ENCODE data around the gene HSPG2. TPM values are rescaled to one million over a fixed set of nuclear protein-coding genes. Genes with fewer than 3 reads are reported as not detected.
A peak's percentile ranks its signal among the peaks of the same experiment; 100 is the strongest.

The HSPG2 gene
- total RNA-seq, 1 experiment from 2014 or later: 35.1 TPM

DNA sequence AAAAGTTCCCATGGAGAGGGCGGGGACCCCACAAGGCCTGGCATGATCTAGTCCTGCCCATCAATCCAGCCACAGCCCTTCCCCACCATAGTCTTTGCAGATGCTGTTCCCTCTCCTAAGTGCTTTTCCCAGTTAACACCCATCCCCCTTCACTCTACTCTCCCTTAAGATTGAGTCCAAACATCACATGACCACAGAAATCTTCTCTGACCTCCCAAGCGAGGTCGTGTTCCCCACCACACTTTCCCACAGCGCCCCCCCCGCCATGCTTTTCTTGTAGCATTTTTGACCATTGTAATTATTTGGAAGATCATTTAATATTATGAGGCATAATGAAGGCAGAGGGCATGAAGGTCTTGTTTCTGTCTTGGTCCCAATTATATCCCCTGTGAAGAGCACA lies 4.3 kb upstream of the HSPG2 start:
- no peak overlapping the region for H2AFZ ChIP-seq (ENCODE audit: low read length)
- H3K9ac ChIP-seq (ENCODE audit: low read length): no peak overlapping the region
- ChIA-PET POLR2A (ENCODE audit: unreplicated experiment) (no interaction called here), CTCF (no interaction called here)
- H3K4me3 ChIP-seq (ENCODE audit: low read length): no peak overlapping the region
- no peaks in the 10 kb centered on the region for H3F3A ChIP-seq (ENCODE audit: low read length, unreplicated experiment)
- H3K27me3 ChIP-seq (ENCODE audit: low read length): no peaks in the 10 kb centered on the region
- no TSS peak for BruUV-seq (replicated peaks)
- no peaks in the 10 kb centered on the region for H3K9me3 ChIP-seq (ENCODE audit: low read length)
- no peak overlapping the region for H3K4me2 ChIP-seq (ENCODE audit: low read length)
- ATAC-seq (no peak), DNase-seq (no peak)
- H3K36me3 ChIP-seq (ENCODE audit: low read depth, low read length): no peaks in the 10 kb centered on the region
- peaks cover 5% of the 10 kb centered on the region for H3K79me2 ChIP-seq (ENCODE audit: low read length)
- peaks cover 17% of the 10 kb centered on the region for H3K4me1 ChIP-seq (ENCODE audit: insufficient read depth, low read length)
- H4K20me1 ChIP-seq (ENCODE audit: low read length): no peaks in the 10 kb centered on the region
- no peak overlapping the region for H3K27ac ChIP-seq (ENCODE audit: low read length)
- TF ChIP-seq, protein P1, sequence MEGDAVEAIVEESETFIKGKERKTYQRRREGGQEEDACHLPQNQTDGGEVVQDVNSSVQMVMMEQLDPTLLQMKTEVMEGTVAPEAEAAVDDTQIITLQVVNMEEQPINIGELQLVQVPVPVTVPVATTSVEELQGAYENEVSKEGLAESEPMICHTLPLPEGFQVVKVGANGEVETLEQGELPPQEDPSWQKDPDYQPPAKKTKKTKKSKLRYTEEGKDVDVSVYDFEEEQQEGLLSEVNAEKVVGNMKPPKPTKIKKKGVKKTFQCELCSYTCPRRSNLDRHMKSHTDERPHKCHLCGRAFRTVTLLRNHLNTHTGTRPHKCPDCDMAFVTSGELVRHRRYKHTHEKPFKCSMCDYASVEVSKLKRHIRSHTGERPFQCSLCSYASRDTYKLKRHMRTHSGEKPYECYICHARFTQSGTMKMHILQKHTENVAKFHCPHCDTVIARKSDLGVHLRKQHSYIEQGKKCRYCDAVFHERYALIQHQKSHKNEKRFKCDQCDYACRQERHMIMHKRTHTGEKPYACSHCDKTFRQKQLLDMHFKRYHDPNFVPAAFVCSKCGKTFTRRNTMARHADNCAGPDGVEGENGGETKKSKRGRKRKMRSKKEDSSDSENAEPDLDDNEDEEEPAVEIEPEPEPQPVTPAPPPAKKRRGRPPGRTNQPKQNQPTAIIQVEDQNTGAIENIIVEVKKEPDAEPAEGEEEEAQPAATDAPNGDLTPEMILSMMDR (conservative IDR thresholded peaks at IDR 0.05; ENCODE audit: low read depth, low read length): no peak
- TF ChIP-seq EZH2 (IDR thresholded peaks at IDR 0.05; ENCODE audit: low read length, unreplicated experiment): no peak
- TF ChIP-seq EZH2phosphoT487 (IDR thresholded peaks at IDR 0.05; ENCODE audit: borderline replicate concordance, low read length): no peak
- no peaks in the 10 kb centered on the region for H3K9me2 ChIP-seq (replicated peaks; ENCODE audit: low read length)
- intact Hi-C loops (cut with micrococcal nuclease): no loop called here

DNA sequence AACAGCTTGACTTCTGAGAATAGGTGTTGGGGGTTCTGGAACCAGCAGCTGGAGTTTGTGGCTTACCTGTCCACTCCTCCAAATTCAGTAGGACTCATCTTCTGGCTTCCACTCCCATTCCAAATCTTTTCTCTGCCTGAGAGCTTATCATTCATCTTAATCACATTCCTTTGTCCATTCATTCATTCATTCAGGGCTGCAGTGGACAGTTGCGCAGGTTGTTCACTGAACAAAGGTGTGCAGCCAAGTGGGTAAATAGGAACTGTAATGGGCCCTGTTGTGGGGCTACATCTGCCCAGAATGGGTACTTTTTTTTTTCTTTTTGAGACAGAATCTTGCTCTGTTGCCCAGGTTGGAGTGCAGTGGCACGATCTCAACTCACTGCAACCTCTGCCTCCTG lies 3.4 kb upstream of the HSPG2 start:
- Histone ChIP-seq H3K4me1 (ENCODE audit: insufficient read depth, low read length) (peaks cover 26% of the 10 kb centered on the region), H3K4me3 (ENCODE audit: low read length) (no peak overlapping the region), H3K36me3 (ENCODE audit: low read depth, low read length) (no peaks in the 10 kb centered on the region), H3K4me2 (ENCODE audit: low read length) (no peak overlapping the region), H3K79me2 (ENCODE audit: low read length) (peaks cover 13% of the 10 kb centered on the region), H3K9ac (ENCODE audit: low read length) (no peak overlapping the region), H2AFZ (ENCODE audit: low read length) (no peak overlapping the region), H4K20me1 (ENCODE audit: low read length) (no peaks in the 10 kb centered on the region), H3K9me2 (replicated peaks; ENCODE audit: low read length) (no peaks in the 10 kb centered on the region), H3K27ac (ENCODE audit: low read length) (no peak overlapping the region), H3K27me3 (ENCODE audit: low read length) (no peaks in the 10 kb centered on the region), H3F3A (ENCODE audit: low read length, unreplicated experiment) (no peaks in the 10 kb centered on the region), H3K9me3 (ENCODE audit: low read length) (no peaks in the 10 kb centered on the region)
- no peak for TF ChIP-seq EZH2phosphoT487 (IDR thresholded peaks at IDR 0.05; ENCODE audit: borderline replicate concordance, low read length)
- POLR2A ChIA-PET (ENCODE audit: unreplicated experiment): no interaction called here
- intact Hi-C loops (cut with micrococcal nuclease): no loop called here
- ATAC-seq (no peak), DNase-seq (no peak)
- CTCF ChIA-PET: no interaction called here
- BruUV-seq (replicated peaks): no TSS peak

DNA sequence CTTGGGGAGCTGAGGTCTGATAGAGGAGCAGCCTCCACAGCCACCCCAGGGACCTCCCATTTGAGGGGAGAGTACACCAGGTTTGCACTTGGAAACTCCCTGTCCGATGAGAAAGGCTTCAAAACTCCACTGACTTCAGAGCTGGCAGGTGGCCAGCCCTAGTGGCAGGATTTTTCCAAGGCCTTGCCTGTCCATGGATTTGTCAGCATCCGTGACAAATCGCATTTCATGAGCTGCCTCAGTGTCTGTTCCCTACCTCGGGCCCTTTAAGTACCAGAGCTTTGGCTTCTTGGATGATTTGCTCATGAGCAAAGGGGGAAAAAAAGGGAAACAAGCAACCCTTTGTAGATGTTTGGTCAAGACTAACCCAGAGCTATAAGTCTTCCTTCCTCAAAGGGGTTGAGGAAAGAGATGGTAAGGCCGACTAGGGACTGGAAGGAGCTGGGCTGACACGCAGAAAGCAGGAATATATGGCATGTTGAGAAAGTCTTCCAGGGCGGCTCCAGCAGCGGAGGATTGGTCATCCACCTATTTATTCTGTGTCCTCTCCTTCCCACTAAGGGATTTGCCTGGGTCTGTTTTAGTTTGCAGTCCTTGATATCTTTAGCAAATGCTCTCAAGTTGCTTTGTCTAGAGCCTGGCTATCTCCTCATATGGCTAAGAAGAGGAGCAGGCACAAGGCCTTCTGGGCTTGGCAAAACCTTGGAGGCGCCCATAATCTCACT lies 2.7 kb upstream of the HSPG2 start:
- no TSS peak for BruUV-seq (replicated peaks)
- Histone ChIP-seq H3K4me3 (ENCODE audit: low read length) (no peak overlapping the region), H3K4me2 (ENCODE audit: low read length) (peak overlapping the region; percentile 36), H3F3A (ENCODE audit: low read length, unreplicated experiment) (no peaks in the 10 kb centered on the region), H3K9ac (ENCODE audit: low read length) (no peak overlapping the region), H3K36me3 (ENCODE audit: low read depth, low read length) (no peaks in the 10 kb centered on the region), H3K27me3 (ENCODE audit: low read length) (no peaks in the 10 kb centered on the region), H3K27ac (ENCODE audit: low read length) (peak overlapping the region; percentile 9; the same call in 1 of the 2 replicates), H3K4me1 (ENCODE audit: insufficient read depth, low read length) (peaks cover 31% of the 10 kb centered on the region), H3K9me3 (ENCODE audit: low read length) (no peaks in the 10 kb centered on the region), H3K9me2 (replicated peaks; ENCODE audit: low read length) (no peaks in the 10 kb centered on the region), H3K79me2 (ENCODE audit: low read length) (peaks cover 20% of the 10 kb centered on the region), H4K20me1 (ENCODE audit: low read length) (no peaks in the 10 kb centered on the region), H2AFZ (ENCODE audit: low read length) (peak overlapping the region; percentile 66)
- ChIA-PET POLR2A (ENCODE audit: unreplicated experiment) (no interaction called here), CTCF (no interaction called here)
- DNase-seq (peak; percentile 93), ATAC-seq (peak; percentile 21)
- TF ChIP-seq, protein P1 (conservative IDR thresholded peaks at IDR 0.05; ENCODE audit: low read depth, low read length): peak; percentile 54
- TF ChIP-seq EZH2phosphoT487 (IDR thresholded peaks at IDR 0.05; ENCODE audit: borderline replicate concordance, low read length) (no peak), EZH2 (IDR thresholded peaks at IDR 0.05; ENCODE audit: low read length, unreplicated experiment) (no peak)
- intact Hi-C loops (cut with micrococcal nuclease): loop anchor here (10.0 kb wide), 1 partner anchor 155 kb away; the partner anchor contains the start of gene USP48

Measured in PC-3 (cell line).